ENCODE results near the gene TXNDC11.

DNA sequence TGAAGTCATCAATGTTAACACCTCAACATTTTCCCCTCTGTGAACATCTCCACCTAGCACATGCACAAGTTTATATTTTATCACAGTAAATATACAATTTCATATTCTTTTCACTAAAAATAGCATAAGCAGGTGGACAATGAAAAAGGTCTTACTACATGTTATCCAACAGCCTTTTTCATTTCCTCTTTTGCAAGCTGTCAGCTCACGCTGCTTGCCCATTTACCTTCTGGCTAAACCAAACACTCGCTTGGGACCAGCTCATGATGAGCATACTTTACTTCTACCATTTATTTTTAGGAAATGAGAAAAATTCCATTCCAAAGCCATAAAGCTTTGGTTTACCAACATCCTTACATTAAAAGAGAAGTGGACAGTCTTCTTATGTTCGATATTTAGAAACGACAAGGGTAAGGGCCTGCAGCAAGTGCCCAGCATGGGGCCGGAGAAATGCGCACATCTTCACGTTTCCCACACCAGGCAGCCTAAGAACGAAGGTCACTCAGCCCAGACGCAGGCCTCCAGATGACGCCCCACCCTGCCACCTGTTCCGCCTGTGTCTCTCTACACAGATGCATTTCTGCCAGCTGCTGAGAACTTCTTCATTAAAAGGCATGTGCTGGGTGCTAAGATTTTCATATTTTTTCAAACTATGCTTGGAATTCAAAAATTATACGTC lies 60.5 kb downstream of the TXNDC11 start:
- TF ChIP-seq GATA3 (IDR thresholded peaks at IDR 0.05; ENCODE audit: low read depth, low read length) (no peak), GATA2 (IDR thresholded peaks at IDR 0.05; ENCODE audit: low read depth, low read length) (no peak)

Measured in SH-SY5Y (cell line).